Measurements from ENCODE around the gene ERC2.

DNA sequence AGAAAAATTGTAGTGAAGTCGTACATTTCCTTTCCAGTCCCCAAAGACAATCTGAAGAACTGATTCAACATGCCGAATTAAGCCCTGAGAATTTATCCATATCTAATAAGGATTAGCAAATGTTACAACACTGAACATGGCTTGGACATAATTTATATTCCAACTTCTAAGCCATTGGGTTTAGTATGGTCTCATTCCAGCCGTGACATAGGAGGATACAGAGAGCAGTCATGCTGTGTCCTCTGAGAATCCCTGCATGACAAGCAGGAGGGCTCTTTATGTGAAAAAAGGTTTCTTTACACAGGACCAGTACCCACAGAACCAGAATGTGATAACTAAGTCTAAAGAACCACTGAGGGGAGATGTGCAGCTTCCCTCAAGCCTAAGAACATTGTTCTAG lies 749.3 kb downstream of the ERC2 start:
- TF ChIP-seq TARDBP (CRISPR knock-in tag; IDR thresholded peaks at IDR 0.05), result no peak
- TF ChIP-seq, protein P1, sequence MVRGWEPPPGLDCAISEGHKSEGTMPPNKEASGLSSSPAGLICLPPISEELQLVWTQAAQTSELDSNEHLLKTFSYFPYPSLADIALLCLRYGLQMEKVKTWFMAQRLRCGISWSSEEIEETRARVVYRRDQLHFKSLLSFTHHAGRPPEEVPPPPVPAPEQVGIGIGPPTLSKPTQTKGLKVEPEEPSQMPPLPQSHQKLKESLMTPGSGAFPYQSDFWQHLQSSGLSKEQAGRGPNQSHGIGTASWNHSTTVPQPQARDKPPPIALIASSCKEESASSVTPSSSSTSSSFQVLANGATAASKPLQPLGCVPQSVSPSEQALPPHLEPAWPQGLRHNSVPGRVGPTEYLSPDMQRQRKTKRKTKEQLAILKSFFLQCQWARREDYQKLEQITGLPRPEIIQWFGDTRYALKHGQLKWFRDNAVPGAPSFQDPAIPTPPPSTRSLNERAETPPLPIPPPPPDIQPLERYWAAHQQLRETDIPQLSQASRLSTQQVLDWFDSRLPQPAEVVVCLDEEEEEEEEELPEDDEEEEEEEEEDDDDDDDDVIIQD (CRISPR knock-in tag; IDR thresholded peaks at IDR 0.05; ENCODE audit: low read depth), result no peak
- no peak for TF ChIP-seq ZFY (CRISPR knock-in tag; IDR thresholded peaks at IDR 0.05)
- TF ChIP-seq YEATS2 (CRISPR knock-in tag; IDR thresholded peaks at IDR 0.05; ENCODE audit: borderline replicate concordance), result no peak
- TF ChIP-seq, protein P2, sequence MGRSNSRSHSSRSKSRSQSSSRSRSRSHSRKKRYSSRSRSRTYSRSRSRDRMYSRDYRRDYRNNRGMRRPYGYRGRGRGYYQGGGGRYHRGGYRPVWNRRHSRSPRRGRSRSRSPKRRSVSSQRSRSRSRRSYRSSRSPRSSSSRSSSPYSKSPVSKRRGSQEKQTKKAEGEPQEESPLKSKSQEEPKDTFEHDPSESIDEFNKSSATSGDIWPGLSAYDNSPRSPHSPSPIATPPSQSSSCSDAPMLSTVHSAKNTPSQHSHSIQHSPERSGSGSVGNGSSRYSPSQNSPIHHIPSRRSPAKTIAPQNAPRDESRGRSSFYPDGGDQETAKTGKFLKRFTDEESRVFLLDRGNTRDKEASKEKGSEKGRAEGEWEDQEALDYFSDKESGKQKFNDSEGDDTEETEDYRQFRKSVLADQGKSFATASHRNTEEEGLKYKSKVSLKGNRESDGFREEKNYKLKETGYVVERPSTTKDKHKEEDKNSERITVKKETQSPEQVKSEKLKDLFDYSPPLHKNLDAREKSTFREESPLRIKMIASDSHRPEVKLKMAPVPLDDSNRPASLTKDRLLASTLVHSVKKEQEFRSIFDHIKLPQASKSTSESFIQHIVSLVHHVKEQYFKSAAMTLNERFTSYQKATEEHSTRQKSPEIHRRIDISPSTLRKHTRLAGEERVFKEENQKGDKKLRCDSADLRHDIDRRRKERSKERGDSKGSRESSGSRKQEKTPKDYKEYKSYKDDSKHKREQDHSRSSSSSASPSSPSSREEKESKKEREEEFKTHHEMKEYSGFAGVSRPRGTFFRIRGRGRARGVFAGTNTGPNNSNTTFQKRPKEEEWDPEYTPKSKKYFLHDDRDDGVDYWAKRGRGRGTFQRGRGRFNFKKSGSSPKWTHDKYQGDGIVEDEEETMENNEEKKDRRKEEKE (IDR thresholded peaks at IDR 0.05), result no peak
- no peak for TF ChIP-seq FOSL1 (CRISPR knock-in tag; IDR thresholded peaks at IDR 0.05; ENCODE audit: borderline replicate concordance)
- TF ChIP-seq ZNF256 (CRISPR knock-in tag; conservative IDR thresholded peaks at IDR 0.05), result no peak
- no peak for TF ChIP-seq SYNCRIP (IDR thresholded peaks at IDR 0.05; ENCODE audit: insufficient read depth, low read depth, low read length)
- TF ChIP-seq EZH2 (conservative IDR thresholded peaks at IDR 0.05; ENCODE audit: low read depth, low read length), result no peak
- no peak for TF ChIP-seq CHD2 (IDR thresholded peaks at IDR 0.05; ENCODE audit: low read depth, low read length)
- TF ChIP-seq ZNF333 (CRISPR knock-in tag; IDR thresholded peaks at IDR 0.05; ENCODE audit: borderline replicate concordance), result no peak
- no peak for TF ChIP-seq POLR2A (IDR thresholded peaks at IDR 0.05; ENCODE audit: insufficient read depth in 1 of 2, low read depth in 2 of 2, low read length in 2 of 2)
- no peak for TF ChIP-seq ZNF883 (CRISPR knock-in tag; IDR thresholded peaks at IDR 0.05; ENCODE audit: not compliant biosample characterization)
